HG03442 (cell line): Measurements from ENCODE around the gene EPN2.

Experiments
- ATAC-seq: cut with Tn5 transposase; IDR thresholded peaks from one replicate; pipeline ENCODE4 v1.9.1; 2021; ENCODE audit warnings: mild to moderate bottlenecking, moderate library complexity; ENCODE audit not compliant: unreplicated experiment

The EPN2 gene

GRCh38 chr17:19328441-19329061, 91.4 kb downstream of the EPN2 start:
- ATAC-seq: no peak

GRCh38 chr17:19329136-19329535, 92.0 kb downstream of the EPN2 start:
- ATAC-seq: no peak

GRCh38 chr17:19329839-19330238, 92.7 kb downstream of the EPN2 start:
- no peak for ATAC-seq

- ATAC-seq: no peak
These were observed 93.1 kb downstream of the EPN2 start for GRCh38 chr17:19330271-19330670.

DNA sequence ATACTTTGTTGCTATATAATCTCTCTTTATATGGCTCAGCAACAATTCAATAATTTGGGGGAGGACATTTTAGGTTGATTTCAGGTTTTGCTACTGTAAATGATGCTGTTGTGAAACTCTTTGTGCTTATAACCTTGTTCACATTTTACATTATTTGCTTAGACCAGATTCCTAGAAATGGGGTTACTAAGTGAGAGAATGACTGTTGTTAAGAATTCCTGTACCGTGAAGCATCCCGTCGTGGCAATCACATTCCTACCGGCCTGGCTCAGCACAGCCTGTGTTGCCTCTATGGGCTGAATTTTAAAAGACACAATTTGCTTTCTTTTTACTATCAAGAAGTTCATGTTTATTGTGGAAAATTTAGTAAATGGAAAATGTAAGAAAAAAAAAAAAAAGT, 94.0 kb downstream of the EPN2 start:
- no peak for ATAC-seq

- ATAC-seq: no peak
These were observed 94.5 kb downstream of the EPN2 start for GRCh38 chr17:19331543-19332245.

DNA sequence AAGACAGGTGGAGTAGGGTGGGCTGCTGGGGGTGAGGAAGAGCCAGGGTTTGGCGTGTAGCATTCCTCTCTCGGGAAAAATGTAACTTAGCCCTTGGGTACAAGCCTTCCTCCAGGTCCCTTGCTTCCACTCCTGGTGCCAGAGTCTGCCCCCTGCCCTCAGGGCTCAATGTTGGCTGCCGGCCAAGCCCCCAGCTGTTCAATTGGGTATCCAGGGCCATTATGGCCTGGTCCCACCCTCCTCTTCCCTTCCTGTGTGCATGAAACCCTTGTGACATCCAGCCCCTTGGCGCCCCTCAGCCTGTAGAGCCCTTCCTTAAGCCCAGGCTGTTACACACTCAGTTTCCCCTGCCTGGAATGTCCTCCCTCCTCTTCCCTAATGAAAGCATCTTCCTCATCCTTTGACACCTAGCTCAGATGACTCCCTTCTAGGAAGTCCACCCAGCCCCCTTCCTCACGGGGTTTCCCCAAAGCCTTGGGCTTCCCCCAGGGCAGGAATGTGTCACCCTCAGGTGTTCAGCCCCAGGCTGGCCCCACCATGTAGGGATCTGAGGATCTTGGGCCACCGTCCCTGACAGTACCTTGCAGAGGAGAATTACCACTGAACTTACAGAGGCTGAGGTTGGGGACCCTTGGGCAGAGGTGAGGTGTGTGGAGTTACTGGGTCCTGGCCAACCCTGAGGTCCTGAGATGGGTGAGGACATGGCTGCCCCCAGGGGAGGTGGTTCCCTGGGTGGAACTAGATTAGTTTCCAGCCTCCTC, 95.4 kb downstream of the EPN2 start:
- ATAC-seq: no peak

DNA sequence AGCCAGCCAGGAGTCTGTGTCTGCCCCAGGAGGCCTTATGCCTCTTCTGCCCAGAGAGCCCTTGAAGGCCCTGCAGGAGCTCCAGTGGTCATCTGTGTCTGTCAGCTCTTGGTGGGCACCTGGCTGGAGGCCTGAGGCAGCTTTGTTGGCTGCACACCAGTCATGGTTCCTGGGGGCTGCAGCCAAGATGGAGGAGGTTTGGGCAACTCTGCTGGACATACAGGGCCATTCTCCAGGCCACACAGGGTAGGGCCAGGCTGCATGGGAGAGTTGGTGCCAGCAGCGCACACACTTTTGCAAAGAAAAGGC, 95.9 kb downstream of the EPN2 start:
- ATAC-seq: no peak

DNA sequence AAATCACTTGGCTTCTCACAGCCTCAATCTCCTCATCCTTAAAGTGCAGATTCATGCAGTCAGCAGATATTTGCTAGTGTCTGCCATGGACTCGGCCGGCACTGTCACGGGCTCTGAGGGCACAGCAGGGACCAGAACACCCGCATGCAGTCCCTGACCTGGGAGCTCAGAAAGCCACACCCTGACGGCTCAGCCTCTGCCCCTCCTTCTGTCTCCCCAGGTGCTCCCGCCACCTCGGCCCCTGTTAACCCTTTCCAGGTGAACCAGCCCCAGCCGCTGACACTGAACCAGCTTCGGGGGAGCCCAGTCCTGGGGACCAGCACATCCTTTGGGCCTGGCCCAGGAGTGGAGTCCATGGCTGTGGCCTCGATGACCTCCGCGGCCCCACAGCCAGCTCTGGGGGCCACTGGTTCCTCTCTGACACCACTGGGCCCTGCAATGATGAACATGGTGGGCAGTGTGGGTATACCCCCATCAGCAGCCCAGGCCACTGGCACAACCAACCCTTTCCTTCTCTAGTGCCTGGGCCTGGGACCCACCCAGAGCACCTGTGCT, 96.6 kb downstream of the EPN2 start:
- no peak for ATAC-seq

- ATAC-seq: no peak
These were observed 97.2 kb downstream of the EPN2 start for GRCh38 chr17:19334331-19334730.

DNA sequence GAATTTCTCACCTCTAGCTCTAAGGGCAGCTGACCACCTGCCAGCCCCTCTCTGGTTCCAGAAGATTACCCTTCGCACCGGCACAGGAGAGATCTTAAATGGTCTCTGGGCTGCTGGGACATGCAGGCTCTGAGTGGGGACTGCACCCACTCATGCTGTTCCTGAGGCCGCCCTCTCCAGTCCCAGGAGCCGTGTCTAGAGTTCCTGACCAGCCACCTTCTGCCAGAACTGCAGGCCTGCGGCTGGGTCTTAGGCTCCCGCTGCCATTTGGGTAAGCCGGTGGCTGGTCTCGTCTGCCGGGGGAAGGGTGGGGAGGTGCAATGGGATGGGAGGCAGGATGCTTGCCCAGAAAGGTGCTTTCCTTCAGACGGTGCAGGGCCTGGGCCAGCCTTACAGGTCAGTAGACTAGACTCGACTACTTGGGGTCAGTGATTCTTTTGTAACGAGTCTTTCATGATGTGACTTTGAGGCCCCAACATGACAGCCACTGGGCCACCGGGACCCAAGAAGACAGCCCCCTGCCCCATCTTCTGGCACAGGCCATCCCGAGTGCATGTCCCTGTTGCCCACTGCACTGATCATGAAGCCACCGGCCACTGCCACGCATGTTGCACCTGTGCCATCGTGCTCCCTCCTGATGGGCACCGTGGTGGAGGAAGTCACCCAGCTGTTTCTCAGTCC, 98.9 kb downstream of the EPN2 start:
- no peak for ATAC-seq

GRCh38 chr17:19336938-19337711, 100.0 kb downstream of the EPN2 start:
- ATAC-seq: no peak

GRCh38 chr17:19337712-19338023, 100.5 kb downstream of the EPN2 start:
- ATAC-seq: no peak

- no peak for ATAC-seq
These were observed 101.1 kb downstream of the EPN2 start for GRCh38 chr17:19338031-19338990.

GRCh38 chr17:19339341-19339815, 102.2 kb downstream of the EPN2 start:
- ATAC-seq: no peak

GRCh38 chr17:19341211-19341631, 104.1 kb downstream of the EPN2 start:
- ATAC-seq: no peak

DNA sequence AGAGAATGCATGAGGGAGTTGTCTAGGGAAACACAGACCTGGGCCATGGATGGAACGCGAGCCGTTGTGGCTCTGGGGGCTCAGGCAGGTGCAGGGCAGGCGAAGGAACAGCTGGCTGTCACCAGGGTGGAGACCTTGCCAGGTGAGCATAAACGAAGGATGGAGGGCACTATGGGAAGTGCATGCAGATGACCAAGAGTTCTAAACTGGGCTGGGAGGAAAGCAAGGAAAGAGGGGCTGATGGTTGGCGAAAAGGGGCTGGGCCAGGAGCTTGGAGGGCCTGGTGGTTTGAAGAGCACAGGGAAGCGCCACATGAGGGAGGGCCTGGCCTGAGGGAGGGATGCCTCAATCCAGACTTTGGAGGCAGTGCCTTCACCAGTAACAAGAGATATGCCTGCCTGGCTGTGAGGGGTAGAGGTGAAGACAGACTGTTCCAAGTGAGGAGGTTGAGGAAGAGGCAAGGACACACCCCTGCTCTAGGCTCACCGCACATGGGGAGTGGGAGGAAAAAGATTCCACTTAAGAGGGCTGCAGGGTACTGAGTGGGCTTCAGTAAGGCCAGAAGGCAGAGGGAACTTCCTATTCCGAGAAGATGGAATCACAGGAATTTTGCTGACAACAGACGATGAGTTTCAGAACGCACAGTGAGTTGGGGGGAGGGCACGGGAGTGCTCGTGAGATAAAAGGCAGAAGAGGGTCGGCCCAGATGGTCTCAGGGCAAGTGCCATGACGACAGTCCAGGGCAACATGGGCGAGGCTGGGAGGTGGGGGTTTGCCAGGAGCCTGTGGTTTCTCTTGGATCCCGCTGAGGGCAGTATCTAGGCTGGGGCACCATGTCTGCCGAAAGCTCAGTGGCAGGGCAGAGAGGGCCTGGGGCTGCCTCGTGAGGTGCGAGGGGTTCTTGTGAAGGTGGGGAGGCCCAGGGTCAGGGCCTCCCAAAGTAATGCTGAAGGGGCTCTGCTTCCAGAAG, 104.8 kb downstream of the EPN2 start:
- ATAC-seq: no peak

- ATAC-seq: no peak
These were observed 105.6 kb downstream of the EPN2 start for GRCh38 chr17:19342611-19343255.
